Measurements from ENCODE around the gene PTTG1IP2.

PTTG1IP2 gene

DNA sequence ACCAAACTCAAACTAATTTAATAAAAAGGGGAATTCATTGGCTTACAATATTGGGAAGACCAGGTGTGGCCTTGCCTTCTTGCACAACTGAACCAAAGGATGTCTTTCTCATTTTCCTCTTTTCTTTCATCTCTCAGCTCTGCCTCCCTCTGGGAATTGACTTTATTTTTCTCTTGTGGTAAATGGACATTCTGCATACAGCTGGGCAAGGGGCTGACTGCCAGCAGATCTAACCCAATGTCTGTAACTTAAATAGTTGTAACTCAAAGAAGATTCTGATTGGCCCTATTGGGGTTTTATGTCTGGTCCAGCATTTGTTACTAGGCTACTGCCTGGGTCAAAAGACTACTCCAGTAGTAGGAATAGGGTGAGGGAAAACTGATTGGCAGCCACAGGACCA is 15.3 kb downstream of the PTTG1IP2 start:
- no peak for DNase-seq

- DNase-seq, result no peak
These were observed 16.4 kb downstream of the PTTG1IP2 start for GRCh38 chr7:90485734-90486316.

DNA sequence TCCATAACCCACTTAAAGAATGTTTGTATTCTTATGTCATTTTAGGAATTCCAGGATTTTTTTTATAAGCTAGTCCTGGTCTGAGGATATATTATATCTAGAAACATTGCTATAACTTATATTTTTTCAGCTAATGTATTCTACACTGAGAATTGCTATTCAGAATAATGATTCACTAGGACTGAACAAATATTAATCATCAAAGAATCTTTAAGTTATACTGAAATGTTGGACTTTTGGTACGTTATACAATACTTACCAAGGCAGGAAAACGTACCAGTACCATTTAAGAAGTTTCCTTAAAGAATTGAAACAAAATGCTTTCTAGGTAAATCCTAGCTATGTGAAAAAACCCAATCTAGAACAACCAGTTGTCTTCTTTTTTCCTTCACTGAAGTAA is 18.4 kb downstream of the PTTG1IP2 start:
- DNase-seq, result no peak

DNA sequence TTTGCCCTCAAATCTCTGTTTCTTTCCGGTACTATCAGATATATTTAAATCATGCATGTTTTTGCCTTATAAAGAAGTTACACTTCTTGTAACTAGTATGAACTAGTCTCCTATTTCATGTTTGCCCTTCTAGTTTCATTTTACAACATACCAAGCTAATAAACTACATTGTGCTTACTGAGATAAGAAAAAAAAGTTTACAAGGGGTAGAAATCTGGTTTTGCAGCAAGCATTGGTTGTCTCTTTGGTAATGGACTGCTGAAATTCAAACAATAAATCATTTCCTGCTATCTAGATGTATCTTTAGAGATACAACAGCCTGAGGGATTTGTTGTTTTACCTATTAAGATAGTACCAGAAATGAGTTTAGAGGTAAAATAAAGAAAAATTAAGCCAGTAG is 18.8 kb downstream of the PTTG1IP2 start:
- no peak for DNase-seq

DNA sequence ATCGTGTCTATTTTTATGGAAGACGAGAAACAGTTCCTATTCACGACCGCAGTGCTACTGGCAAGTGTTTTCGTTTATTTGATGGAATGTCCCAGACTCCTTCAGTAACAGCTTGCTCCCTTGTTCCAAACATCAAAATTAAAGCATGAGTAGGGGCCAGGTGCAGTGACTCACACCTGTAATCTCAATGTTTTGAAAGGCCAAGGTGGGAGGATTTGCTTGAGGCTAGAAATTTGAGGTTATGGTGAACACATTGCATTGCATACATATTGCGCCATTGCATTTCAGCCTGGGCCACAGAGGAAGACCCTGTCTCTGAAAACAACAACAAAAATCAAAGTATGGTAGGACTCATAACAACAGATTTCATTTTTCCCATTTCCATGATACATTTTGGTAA is 22.8 kb downstream of the PTTG1IP2 start:
- DNase-seq, result no peak

GRCh38 chr7:90495241-90495640 is 25.8 kb downstream of the PTTG1IP2 start:
- no peak for DNase-seq

- DNase-seq, result no peak
These were observed 33.1 kb downstream of the PTTG1IP2 start for GRCh38 chr7:90502539-90502938.

DNA sequence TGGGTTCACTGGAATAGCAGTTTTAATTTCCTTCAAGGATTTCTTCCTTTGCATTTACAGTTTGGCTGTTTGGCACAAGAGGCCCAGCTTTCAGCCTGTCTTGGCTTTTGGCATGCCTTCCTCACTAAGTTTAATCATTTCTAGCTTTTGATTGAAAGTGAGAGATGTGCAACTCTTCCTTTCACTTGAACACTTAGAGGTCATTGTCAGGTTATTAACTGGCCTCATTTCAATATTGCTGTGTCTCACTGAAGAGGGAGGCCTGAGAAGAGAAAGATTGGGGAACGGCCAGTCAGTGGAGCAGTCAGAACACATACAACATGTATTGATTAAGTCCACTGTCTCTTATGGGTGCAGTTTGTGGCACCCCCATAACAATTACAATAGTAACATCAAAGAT is 33.9 kb downstream of the PTTG1IP2 start:
- no peak for DNase-seq

DNA sequence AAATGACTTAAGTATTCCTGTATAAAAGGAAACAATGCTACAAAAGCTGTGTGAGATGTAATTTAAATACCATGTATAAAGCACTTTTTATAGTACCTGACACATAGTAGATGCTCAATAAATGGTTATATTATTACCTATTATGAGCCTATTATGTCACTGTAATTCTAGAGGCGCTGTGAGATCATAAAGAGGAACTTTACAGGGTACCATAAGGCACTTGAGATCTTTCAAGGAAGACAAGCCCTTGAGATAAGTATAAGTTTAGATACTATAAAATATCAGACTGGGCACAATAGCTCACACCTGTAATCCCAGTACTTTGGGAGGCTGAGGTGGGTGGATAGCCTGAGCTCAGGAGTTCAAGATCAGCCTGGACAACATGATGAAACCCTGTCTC is 38.3 kb downstream of the PTTG1IP2 start:
- no peak for DNase-seq

- no peak for DNase-seq
These were observed 42.3 kb downstream of the PTTG1IP2 start for GRCh38 chr7:90511776-90512175.

GRCh38 chr7:90512821-90513254 is 43.4 kb downstream of the PTTG1IP2 start:
- DNase-seq, result no peak

DNA sequence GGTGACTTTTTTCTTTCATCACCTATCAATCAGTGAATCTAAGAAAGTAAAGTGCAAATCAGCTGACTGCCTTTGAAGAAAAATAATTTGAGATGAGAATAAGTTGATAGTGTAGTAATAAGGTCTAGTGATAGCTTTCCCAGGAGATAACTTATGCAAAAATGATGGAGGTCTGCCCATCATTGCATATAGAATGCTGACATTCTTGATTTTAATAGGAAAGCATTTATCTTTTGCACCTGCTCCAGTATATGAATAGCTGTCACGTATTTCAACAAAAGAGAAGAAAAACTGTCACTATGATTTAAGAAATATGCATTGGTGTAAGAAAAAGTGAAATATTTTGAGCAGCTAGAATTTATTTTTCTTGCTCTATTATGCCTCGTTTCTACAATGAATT is 46.8 kb downstream of the PTTG1IP2 start:
- no peak for DNase-seq

- no peak for DNase-seq
These were observed 49.2 kb downstream of the PTTG1IP2 start for GRCh38 chr7:90518630-90519029.

DNA sequence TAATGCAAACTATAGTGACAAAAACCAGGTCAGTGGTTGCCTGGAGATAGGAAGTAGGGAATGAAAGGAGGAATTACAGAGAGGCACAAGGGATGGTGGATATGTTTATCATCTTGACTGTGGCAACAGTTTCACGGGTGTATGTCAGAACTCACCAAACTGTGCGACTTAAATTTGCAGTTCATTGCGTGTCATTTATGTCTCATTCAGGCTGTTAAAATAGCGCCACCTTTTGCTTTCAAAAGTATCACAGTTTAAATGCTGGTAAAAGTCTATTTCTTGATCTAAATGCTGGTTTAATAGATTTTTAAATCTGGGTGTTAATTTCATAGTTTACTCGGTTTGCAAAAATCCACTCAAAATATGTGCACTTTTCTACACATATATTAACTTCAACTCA is 51.0 kb downstream of the PTTG1IP2 start:
- no peak for DNase-seq

GRCh38 chr7:90530263-90530662 is 60.8 kb downstream of the PTTG1IP2 start:
- DNase-seq, result no peak

DNA sequence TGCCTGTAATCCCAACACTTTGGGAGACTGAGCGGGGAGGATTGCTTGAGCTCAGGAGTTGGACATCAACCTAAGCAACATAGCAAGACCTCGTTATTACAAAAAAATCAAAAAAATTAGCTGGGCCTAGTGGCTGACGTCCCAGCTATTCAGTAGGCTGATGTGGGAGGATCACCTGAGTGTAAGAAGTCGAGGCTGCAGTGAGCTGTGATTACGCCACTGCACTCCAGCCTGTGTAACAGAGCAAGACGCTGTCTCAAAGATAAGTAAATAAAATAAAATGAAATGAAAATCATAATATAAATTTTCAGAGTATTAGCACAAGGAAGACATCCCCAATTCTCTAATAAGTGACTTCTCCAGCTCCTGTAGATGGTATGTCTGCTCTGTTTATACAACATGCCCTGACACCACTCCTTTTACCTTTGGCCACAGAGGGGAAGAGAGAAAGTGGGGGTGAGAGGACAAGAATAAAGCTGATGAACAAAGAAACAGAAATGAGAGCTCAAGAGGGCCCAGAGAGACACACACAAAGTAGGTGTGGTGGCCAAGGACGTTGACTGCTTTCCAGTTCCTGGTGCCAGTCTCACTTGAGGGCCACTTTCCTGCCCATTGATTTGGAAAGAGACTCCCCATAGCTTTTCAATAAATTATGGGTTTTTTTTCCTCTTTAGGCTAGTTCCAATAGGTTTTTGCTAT is 62.9 kb downstream of the PTTG1IP2 start:
- DNase-seq, result no peak

DNA sequence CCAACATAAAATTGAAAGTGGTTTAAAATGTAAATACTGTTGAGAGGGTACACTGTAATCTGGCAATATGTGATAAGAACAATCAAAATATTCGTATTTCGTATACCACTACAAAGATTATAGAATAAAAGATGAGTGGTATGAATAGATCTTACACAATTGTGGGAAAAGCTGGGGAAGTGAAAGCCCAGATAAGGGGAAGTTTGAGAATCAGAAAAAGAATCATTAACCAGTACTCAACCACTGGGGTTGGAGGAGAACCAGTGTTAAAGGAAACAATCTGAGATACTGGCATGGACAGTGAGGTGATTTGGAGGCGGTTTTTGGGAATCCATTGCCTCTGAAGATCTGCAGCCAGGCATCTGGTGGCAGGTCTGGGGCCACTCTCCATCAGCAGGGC is 67.0 kb downstream of the PTTG1IP2 start:
- no peak for DNase-seq

GRCh38 chr7:90538405-90538804 is 69.0 kb downstream of the PTTG1IP2 start:
- no peak for DNase-seq

GRCh38 chr7:90540406-90540805 is 71.0 kb downstream of the PTTG1IP2 start:
- DNase-seq, result no peak

GRCh38 chr7:90551036-90551435 is 81.6 kb downstream of the PTTG1IP2 start:
- DNase-seq, result no peak

- DNase-seq, result no peak
These were observed 83.1 kb downstream of the PTTG1IP2 start for GRCh38 chr7:90552521-90552920.

GRCh38 chr7:90560730-90561129 is 91.3 kb downstream of the PTTG1IP2 start:
- no peak for DNase-seq
